WTC11 (cell line): Measurements from ENCODE around the gene SYTL2.

ENCODE experiments used
- ELF4 ChIP-seq: sonication (generic); formaldehyde crosslinking; IDR thresholded peaks from 2 replicates; pipeline ENCODE4 v1.8.1; 2022; ENCODE audit warnings: low read depth, mild to moderate bottlenecking, moderate library complexity, missing genetic modification reagents
- ESRRA ChIP-seq: sonication (generic); formaldehyde crosslinking; IDR thresholded peaks from 2 replicates; pipeline ENCODE4 v1.8.1; 2022; ENCODE audit warnings: mild to moderate bottlenecking, missing genetic modification reagents, borderline replicate concordance
- FOXJ3 ChIP-seq: sonication (generic); formaldehyde crosslinking; IDR thresholded peaks from 2 replicates; pipeline ENCODE4 v1.9.0; 2021; ENCODE audit warnings: missing genetic modification reagents, mild to moderate bottlenecking, borderline replicate concordance
- JUN ChIP-seq: sonication (generic); formaldehyde crosslinking; IDR thresholded peaks from 2 replicates; pipeline ENCODE4 v1.8.0; 2023; ENCODE audit warnings: mild to moderate bottlenecking, missing genetic modification reagents
- ZBTB21 ChIP-seq: sonication (generic); formaldehyde crosslinking; IDR thresholded peaks from 2 replicates; pipeline ENCODE4 v1.8.1; 2023; ENCODE audit warnings: mild to moderate bottlenecking, missing genetic modification reagents, borderline replicate concordance
- TF ChIP-seq, protein P1 (sequence below): fragments of 200-600 bp; IDR thresholded peaks from 2 replicates; pipeline ENCODE4 v1.8.0; 2022; ENCODE audit warnings: antibody characterized with exemption
- TF ChIP-seq, protein P2 (sequence below): fragments of 250-450 bp; sonication (Bioruptor Pico); IDR thresholded peaks from 2 replicates; pipeline ENCODE4 v2.1.2; 2022; ENCODE audit warnings: mild to moderate bottlenecking, moderate library complexity

DNA sequence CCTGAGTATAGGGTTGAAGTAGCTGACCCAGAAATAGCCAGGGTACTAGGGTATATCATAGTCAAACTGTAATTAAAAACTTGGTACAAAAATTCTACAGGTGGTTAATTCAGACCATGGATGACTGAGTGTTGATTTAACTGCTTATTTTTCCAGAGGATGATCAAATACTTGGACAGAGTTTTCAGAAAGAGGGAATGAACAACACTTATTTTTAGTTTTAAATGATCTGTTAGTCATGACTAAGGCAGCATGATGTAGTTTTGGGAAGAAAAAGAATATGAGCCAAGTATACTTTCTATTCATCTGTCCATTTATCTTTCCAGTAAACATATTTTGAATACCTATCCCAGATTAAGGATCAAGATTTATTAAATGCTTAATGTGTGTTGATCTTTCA is 105.1 kb downstream of the SYTL2 start:
- no peak for TF ChIP-seq FOXJ3 (CRISPR knock-in tag)
- no peak for TF ChIP-seq ZBTB21 (CRISPR knock-in tag)
- TF ChIP-seq JUN (CRISPR knock-in tag): no peak
- TF ChIP-seq, protein P1, sequence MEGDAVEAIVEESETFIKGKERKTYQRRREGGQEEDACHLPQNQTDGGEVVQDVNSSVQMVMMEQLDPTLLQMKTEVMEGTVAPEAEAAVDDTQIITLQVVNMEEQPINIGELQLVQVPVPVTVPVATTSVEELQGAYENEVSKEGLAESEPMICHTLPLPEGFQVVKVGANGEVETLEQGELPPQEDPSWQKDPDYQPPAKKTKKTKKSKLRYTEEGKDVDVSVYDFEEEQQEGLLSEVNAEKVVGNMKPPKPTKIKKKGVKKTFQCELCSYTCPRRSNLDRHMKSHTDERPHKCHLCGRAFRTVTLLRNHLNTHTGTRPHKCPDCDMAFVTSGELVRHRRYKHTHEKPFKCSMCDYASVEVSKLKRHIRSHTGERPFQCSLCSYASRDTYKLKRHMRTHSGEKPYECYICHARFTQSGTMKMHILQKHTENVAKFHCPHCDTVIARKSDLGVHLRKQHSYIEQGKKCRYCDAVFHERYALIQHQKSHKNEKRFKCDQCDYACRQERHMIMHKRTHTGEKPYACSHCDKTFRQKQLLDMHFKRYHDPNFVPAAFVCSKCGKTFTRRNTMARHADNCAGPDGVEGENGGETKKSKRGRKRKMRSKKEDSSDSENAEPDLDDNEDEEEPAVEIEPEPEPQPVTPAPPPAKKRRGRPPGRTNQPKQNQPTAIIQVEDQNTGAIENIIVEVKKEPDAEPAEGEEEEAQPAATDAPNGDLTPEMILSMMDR: no peak
- no peak for TF ChIP-seq ELF4 (CRISPR knock-in tag)
- TF ChIP-seq, protein P2, sequence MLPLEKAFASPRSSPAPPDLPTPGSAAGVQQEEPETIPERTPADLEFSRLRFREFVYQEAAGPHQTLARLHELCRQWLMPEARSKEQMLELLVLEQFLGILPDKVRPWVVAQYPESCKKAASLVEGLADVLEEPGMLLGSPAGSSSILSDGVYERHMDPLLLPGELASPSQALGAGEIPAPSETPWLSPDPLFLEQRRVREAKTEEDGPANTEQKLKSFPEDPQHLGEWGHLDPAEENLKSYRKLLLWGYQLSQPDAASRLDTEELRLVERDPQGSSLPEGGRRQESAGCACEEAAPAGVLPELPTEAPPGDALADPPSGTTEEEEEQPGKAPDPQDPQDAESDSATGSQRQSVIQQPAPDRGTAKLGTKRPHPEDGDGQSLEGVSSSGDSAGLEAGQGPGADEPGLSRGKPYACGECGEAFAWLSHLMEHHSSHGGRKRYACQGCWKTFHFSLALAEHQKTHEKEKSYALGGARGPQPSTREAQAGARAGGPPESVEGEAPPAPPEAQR: no peak
- TF ChIP-seq ESRRA (CRISPR knock-in tag): no peak
